NCI-H1092 treated with DMSO at 0.1 percent for 48 hours (cell line): ENCODE measurements around the gene ITCH.

Experiments
- DNase-seq: peaks from one replicate; lab custom pipeline; 2025; lab: John Stamatoyannopoulos, UW

The ITCH gene

DNA sequence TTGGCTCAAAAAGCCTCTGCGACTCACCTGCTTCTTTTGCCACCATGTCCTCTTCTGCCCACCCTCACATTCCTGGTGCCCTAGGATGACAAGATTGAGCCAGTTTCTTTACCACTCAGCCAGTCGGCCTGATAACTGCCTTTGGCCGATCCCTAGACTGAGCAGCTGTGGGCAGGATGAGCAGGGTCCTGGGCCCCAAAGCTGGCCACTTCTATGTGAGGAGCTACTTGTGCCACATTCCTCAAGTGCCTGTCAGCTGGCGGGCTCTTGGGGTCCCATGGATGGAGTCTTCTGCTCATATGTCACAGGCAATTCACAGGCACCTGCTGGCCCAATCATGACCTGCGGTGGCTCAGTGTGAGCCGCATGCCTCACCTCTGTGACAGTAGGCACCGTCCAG lies 169.7 kb downstream of the ITCH start:
- no peak for DNase-seq

DNA sequence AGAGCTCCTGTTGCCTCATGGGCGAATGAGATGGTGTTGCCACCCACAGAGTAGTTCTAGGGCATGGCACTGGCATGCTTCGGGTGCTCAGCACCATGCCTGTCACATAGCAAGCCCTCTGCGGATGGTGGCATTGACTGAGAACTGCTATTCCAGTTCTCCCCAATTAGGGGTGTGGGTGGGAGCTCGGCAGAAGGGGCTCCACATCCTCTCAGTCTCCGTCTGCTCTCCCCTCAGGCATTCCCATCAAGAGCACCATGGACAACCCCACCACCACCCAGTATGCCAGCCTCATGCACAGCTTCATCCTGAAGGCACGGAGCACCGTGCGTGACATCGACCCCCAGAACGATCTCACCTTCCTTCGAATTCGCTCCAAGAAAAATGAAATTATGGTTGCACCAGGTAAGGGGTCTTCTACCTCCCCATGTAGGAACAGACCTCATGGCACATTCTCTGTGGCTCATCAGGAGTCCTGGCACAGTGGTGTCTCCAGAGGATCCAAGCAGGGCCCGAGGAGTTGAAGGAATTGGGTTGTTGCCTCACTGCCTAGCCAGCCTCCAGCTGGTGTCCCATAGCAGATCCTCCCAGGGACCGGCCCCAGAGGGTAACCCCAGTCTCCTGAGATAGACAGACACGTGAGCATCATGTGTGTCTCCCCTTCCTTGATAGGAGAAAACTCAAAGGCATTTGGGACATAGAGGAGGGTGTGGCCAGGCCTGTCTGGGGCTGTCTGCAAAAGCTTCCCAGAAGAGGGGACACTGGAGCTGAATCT lies 171.5 kb downstream of the ITCH start:
- no peak for DNase-seq

DNA sequence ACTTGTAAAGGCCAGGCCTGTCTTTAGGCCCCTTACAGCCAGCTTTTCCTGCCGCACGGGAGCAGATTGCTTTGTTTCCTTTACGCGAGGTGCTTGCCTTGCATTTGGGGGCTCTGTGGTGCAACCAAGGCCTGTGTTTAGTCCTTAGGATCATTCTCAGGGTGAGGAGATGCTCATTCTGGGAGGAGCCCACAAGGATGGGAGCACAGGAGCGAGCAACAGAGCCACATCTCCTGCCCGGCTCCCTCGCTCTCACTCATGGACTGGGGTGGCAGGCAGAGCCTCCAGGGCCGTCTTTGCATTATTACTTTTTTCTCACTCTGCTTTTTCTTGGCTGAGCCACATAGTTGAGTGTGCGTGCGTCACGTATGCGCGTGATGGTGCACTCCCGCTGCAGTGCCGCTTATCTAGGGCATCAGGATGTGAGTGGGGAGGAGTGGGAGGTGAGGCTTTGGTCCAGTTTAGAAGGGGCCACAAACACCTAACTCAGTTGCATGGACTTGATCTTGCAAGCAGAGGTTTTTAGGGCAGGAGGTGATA lies 172.3 kb downstream of the ITCH start:
- no peak for DNase-seq

DNA sequence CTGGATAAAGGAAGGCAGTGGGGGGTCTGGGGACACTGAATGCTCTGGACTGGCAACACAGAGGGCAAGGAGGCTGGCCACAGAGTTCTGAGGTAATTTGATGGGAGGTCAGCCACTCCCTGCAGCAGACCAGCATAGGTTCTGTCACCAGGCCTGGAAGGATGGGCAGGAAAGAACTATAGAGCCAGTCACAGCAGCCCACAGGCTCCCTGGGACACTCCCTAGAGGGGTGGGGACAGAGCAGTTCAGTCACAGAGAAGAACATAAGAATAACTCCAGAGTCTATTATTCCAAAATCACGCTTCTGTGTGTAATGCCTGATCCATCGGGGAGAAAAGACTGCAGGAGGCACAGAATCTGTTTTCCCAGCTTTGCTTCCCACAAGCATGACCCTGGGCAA lies 172.8 kb downstream of the ITCH start:
- no peak for DNase-seq

DNA sequence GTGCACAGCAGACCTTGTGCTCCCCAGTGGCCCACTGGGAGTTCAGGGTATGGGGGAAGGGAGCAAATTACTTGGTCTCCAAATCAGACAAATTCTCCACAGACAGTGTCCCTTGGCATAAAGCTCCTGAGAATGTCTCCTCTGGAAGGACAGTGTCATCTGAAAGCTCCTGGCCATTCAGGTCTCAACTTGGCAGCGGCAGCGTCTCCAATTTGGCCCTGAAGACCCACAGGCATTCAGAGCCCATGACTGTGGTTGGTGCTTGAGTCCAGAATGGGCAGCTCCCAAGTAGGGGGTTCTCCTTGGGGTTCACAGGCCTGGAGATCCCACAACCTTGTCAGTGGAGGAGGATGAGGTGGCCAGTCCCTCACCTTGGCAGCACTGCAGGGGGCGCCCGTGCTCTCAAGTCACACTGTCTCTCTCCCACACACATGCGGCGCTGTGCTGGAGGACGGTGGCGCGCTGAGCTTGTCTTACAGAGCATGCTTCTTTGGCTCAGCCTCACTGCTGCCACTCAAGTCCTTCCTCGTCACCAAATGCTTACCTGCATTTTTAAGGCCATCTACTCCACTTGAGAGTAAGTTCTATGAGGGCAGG lies 173.8 kb downstream of the ITCH start:
- DNase-seq = no peak

DNA sequence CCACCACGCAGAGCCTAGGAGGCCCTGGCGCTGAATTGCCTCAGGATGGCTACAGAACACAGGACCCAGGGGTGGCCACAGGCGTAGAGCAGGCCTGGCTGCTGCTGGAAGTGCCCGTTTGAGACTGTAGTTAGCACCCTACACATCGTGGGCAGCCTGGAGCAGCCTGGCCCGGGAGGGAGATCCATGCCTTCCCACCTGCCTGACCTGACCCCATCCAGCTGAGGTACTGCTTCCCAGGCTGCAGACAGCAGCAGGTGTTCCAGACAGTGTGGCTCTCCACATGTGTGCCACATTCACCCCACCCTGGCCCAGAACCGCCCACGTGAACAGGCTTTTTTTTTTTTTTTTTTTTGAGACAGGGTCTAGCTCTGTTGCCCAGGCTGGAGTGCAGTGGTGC lies 174.6 kb downstream of the ITCH start:
- no peak for DNase-seq

DNA sequence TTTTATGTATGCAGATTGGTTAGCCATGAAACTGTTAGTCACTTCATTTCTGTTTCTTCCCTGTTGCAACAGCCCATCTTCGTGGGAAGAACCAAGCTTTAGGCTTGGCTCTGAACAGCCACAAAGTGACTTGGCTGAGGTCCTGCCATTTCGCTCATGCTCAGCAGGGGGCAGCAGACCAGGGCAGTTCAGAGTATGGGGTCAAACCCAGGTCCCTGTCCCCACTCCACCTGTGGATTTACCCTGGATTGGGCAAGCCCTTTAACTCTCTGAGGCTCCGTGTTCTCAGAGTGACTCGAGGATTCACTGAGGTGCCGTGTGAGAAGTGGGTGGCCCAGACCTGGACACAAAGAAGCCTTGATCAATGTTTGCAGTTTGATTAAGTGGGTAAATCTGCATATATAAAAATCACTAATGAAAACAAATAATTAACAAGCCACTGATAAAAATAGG lies 175.6 kb downstream of the ITCH start:
- DNase-seq = peak; percentile 6

DNA sequence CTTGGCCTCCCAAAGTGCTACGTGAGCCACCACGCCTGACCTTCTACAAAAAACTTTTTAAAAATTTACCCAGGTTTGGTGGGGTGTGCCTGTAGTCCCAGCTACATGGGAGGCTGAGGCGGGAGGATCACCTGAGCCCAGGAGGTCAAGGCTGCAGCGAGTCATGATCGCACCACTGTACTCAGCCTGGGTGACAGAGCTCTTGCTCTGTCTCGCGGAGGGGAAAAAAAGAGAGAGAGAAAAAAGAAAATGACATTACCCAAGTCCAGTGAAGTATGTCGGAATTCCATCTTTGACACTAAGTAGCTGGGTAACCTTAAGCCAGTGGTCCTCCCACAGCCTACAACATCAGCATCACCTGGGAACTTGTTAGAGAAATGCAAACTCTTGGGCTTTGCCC lies 176.7 kb downstream of the ITCH start:
- DNase-seq = no peak

DNA sequence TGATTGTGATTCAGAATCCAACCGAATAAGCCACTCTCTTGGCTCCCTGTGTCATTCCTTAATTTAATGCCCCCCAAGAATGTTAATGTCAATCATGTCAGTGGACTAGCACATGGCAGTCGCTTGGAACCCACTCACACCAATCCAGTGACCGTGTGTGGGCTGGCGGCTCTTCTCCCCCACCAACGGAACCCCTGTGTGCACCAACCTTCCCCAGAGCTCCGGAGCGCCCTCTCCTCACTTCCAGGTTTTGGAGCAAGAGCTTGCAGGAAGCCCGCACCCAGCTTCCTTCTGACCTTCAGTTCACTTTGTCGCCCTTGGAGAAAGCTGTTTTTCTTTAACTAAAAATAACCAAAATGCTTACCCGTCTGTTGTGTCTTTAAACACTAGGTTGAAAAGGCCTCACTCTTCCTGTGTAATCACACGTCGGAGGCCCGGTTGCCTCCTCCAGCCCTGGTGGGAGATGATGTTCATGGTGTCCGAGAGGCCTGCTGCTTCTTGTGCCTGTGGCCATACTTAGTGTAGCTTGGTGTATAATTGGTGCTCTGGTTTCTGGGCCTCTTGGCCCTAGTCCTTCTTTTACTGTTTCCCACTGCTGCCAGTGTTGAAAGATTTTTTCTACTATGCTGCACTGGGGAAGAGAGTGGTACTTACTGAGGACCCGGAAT lies 177.7 kb downstream of the ITCH start:
- no peak for DNase-seq

DNA sequence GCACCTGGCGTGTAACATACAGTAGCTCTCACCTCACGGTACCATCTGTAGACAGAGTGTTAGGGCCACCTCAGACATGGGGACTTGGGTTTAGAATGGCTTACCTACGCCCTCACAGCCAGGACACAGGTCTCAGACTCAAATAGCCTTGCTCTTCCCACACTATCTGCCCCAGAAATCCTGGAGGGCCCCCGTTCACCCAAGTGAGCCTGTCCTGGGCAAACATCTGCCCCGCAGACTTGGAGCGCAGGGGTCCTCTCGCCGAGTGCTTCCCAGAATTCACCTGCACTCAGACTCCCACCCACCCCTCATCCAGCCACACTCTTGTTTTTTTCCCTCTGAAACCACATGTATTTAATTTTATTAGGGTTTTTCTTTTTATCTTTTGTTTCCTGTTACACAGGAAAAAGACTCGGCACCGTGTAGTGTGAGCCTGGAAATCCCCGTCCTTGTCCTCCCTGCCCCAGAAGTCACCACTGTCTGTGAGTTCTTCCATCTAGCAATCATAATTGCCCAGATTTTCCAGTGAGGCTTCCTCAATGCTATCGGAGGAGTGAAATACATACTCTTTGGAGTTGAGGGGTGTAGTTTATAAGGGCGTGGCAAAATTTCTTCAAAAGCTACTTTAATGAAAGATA lies 178.3 kb downstream of the ITCH start:
- DNase-seq = no peak

DNA sequence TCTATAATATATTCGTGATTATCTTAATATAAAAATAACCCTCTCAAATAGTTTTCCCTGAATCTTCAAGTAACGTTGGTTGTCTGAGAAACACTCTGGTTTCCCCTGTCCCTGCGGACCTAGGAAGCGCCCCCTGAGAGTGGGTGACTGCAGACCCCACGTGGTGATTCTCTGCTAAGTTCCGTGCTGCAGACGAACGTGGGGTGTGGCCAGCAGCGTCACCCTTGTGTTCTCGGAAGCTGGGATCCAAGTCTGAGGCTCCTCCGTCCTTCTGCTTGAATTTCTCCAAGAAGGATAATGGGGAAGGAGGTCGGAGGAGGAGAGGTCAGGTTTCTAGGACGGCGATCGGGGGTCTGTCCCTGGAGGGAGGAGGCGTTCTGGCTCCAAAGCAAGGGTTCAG lies 178.8 kb downstream of the ITCH start:
- no peak for DNase-seq

DNA sequence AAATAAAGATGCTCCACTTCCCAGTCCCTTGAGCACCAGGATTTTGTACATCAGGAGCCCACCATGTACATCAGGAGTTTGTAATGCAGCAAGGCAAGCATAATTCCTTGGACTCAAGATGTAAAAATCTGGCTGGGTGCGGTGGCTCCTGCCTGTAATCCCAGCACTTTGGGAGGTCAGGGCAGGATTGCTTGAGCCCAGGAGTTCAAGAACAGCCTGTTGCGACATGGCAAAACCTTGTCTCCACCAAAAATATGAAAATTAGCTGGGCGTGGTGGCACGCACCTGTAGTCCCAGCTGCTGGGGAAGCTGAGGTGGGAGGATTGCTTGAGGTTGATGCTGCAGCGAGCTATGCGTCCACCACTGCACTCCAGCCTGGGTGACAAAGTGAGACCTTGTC lies 179.4 kb downstream of the ITCH start:
- DNase-seq = no peak

DNA sequence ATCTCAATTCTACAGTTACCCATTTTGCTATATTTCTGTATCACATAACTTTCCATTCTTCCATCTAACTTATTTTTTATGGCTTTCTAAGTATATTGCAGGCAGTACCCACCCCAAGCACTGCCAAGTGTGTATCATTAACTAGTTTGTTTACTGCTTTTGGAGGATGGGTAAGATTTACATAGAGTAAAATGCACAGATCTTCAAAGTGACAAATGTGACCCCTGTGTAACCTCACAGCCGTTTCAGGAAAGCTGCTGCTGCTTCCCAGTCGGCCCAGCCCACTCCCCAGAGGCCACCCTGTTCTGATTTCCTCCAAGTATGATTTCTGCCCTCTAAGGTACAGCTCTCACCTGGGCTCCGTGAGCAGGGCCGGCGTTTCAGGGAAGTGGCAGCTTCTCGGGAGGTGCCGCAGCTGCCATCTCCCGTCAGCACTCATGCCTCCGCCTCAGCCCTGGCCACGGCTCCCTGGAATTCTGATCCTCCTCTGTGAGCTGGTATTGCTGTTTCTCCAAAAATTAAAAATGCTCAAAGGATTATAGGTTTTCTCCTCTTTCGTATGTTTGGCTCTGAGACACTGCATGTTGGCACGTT lies 180.5 kb downstream of the ITCH start:
- no peak for DNase-seq

DNA sequence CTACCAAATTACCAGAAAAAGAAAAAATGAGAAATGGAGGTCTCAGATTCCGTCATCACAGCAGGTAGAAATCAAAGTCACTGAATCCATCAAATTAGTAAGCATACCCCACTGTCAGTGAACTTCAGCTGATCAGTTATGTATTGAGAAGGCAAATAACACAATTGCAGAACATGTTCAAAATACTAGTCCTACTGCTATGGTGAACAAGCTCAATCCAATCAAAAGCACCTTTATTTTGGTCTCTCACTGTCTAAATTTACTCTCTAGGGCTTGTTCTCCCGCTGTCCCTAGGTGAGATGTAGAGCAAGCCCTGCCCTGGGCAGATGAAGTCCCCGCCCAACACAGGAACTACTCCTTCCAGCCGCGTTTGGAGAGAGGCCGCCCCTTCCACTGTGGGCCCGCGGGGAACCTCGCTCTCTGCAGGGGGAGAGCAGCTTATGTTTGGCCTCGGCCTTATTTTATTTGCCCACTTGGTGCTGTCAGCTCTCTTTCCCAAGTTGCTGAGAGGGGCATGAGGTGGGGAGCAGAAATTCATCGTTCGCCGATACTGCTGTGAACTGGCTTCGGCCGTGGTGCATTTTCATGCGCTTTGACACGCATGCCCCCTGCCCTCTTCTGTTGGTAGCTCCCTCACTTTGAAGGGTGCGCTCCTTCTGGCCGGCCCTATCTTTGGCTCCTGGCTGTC lies 181.2 kb downstream of the ITCH start:
- DNase-seq = no peak

DNA sequence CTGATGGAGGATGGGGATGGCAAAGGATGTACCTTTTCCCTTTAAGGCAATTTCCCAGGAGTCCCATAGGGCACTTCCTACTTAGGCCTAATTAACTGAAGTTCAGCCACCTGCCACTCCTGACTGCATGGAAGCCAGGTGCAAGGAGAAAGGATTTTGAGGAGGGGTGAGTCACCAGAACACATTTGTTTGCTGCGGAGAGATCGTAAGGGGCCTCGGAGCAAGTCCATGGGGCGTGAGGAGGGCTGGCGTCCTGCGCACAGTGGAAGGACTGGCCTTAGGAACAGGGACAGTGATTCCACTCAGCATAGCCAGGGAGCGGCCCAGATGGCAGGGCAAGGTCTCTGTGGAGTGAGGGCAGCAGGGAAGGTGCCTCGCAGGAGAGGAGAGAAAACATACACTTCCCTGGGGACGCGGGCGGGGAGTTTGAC lies 183.7 kb downstream of the ITCH start:
- DNase-seq = peak; percentile 37

DNA sequence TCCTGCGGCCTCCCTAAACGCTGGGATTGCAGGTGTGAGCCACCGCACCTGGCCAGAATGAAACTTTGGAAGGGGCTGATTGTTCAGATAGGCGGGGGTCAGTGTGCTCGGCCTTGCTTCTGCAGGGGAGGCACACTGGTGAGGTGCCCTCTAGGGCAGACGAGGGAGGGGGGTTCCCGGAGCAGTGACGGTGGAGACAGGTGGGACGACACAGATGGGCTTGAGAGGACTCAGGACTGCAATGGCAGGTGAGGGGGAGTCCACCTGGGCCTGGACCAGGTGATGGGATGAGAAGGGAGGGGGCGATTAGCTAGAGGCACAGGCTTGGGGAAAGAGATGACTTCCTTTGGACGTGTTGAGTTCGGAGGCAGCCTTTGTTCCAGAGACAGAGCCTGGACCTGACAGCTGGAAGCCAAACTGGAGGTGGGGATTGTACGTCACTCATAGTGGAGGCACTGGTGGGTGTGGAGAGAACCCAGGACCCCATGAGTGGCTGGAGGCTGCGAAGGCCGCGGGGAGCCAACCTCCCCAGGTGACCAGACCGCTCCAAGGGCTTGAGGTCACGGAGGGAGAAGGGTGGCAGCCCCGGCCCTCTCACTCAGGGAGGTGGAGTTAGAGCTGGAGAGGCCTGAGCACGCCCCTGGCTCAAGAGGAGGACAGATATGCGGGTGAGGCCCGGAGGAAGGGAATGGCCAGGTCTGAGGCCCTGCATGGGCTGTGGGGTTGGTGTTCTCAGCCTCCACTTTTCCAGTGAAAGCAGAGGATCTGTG lies 185.0 kb downstream of the ITCH start:
- DNase-seq = no peak

DNA sequence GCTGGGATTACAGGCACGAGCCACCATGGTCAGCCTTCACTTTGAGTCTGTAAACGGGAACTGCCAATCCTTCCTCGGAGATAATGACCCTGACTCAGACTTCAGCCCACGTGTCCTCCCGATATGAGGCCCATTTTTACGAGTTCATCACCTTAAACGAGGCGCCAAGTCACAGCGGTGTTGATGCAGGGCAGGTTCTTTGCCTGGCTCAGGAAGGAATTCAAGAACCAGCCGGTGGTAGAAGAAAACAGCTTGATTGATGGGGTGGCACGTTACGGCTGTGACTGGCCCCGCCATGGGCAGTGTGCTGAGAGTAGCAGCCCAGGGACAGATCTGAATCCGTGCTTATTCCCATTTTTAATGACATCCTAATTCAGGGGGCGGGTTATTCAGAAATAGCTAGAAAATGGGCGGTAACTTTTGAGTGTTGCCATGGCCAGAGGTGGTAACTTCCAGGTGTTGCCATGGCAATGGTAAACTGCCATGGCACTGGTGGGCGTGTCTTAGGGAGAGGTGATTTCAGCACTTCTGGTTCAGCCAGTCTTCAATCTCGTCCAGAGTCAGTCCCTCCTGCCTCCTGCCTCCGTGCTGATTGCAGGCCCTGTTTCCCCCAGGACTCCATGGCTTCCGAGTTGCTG lies 186.3 kb downstream of the ITCH start:
- DNase-seq = no peak

DNA sequence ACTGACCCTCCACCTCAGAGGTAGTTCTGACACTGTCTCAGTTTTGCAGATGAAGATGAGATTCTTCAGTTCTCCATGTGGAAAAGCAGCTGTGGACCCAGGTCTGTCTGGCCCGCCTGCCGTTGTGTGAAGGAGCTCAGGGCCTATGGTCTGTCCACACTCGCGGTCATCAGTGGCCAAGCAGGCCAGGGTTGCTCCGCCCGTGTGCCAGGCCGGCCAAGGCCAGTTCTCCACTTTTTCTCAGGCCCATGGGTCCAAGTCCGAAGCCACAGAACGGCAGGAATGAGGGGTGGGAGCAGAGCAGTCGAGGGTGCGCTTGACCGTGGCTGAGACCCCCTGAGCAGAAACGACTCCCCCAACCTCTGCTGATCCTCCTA lies 186.8 kb downstream of the ITCH start:
- no peak for DNase-seq

DNA sequence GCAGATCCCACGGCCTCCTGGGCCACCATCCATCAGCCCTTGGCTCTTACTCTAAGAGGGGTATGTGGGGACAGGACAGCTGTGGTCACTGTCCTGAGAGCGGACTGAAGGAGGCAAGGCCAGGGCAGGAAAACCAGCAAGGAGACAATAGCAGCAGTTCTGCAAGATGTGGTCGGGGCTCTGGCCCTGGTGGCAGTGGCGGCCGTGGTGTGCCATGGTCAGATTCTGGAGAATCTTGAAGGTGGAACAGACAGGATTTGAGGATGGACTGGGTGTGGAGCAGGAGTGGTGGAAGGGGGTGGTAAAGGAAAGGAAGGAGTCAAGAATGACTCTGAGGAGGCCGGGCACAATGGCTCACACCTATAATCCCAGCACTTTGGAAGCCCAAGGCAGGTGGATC lies 189.5 kb downstream of the ITCH start:
- no peak for DNase-seq

DNA sequence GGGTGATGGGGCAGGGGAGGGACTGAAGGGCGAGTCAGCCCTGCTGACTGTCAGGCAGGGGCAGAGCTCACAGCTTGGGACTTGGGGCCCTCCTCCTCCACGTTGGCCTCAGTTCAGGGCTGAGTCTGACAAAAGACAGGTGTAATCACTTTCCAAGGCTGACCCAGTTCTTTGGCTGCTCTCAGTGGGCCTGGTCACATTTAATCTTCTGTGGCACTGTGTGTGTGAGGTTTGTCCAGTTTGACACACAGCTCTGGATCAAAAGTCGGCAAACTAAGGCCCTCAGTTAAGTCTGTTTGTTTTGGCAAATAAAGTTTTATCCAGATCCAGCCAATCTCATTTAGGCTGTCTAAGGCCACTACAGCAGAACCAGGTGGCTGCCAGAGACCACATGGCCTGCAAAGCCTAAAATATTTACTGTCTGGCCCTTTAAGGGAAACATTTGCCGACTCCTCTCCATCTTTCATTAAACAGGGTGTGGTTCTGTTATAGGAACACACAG lies 190.3 kb downstream of the ITCH start:
- DNase-seq = no peak
